Spleen (tissue), 11 donors: ENCODE results near the gene BRAT1. TPM values are rescaled to one million over a fixed set of nuclear protein-coding genes. Genes with fewer than 3 reads are reported as not detected.
A peak's percentile ranks its signal among the peaks of the same experiment; 100 is the strongest.

ENCODE experiments used
- DNase-seq: peaks from one replicate; pipeline ENCODE4 v3.0.0-alpha.2; 2020
- H3K27ac ChIP-seq, 8 donors: fragments of 200-600 bp; sonication (generic) in 7 of 8; 1 replicate in 4 of 8; 2 replicates in 4 of 8; pipeline versions ENCODE4 v1.5.0 to v1.8.0; 2016 to 2021; ENCODE audit warnings: inconsistent platforms in 4 of 8, mild to moderate bottlenecking in 4 of 8, moderate library complexity in 1 of 8
- H3K27me3 ChIP-seq, 7 donors: fragments of 200-600 bp; sonication (generic) in 6 of 7; replicated peaks in 1 of 7; 1 replicate in 4 of 7; 2 replicates in 3 of 7; pipeline versions ENCODE4 v1.5.0 to v1.8.0; 2016 to 2021; ENCODE audit warnings: inconsistent platforms in 3 of 7, mild to moderate bottlenecking in 1 of 7
- H3K36me3 ChIP-seq, 6 donors: fragments of 200-600 bp; sonication (generic) in 5 of 6; 1 replicate in 4 of 6; 2 replicates in 2 of 6; pipeline versions ENCODE4 v1.5.0 to v1.8.0; 2016 to 2021; ENCODE audit warnings: inconsistent platforms in 2 of 6
- H3K4me1 ChIP-seq, 6 donors: fragments of 200-600 bp; sonication (generic) in 5 of 6; 1 replicate in 3 of 6; 2 replicates in 3 of 6; pipeline versions ENCODE4 v1.5.0 to v1.8.0; 2016 to 2021; ENCODE audit warnings: inconsistent platforms in 3 of 6
- H3K4me3 ChIP-seq, 8 donors: fragments of 200-600 bp; sonication (generic) in 7 of 8; 1 replicate in 4 of 8; 2 replicates in 4 of 8; pipeline versions ENCODE4 v1.5.0 to v1.8.0; 2016 to 2021; ENCODE audit warnings: inconsistent platforms in 4 of 8, mild to moderate bottlenecking in 4 of 8, moderate library complexity in 2 of 8
- H3K9me3 ChIP-seq, 8 donors: fragments of 200-600 bp; sonication (generic) in 7 of 8; 1 replicate in 4 of 8; 2 replicates in 4 of 8; pipeline versions ENCODE4 v1.5.0 to v1.8.0; 2016 to 2021; ENCODE audit warnings: inconsistent platforms in 4 of 8
- CTCF ChIP-seq, 11 experiments: fragments of 200-600 bp in 7 of 11; fragments of 450-650 bp in 4 of 11; sonication (generic) in 4 of 11; IDR thresholded peaks in 8 of 11; conservative IDR thresholded peaks in 3 of 11; 1 replicate in 7 of 11; 2 replicates in 4 of 11; pipeline versions ENCODE4 v1.4.0 to v1.8.0; 2016 to 2021; ENCODE audit warnings: antibody characterized with exemption in 11 of 11, inconsistent platforms in 4 of 11, mild to moderate bottlenecking in 1 of 11
- POLR2A ChIP-seq, 3 donors: fragments of 450-650 bp; IDR thresholded peaks; one replicate each; pipeline ENCODE4 v1.5.1; 2017; ENCODE audit warnings: antibody characterized with exemption in 3 of 3, mild to moderate bottlenecking in 1 of 3
- POLR2AphosphoS5 ChIP-seq, 3 donors: sonication (generic); formaldehyde crosslinking; IDR thresholded peaks; one replicate each; pipeline ENCODE4 v1.5.1; 2017; ENCODE audit warnings: antibody characterized with exemption in 3 of 3
- WGBS, 5 donors: extraction: QIAGEN DNeasy Blood & Tissue Kit in 3 of 5; methylation state at CpG; one replicate each; pipeline versions ENCODE4 v1.1.5 to v1.1.7; 2013 to 2018; 5-methylcytosine and 5-hydroxymethylcytosine counted together
- intact Hi-C: fragments of 100-400 bp; cut with DNase I; formaldehyde crosslinking; loops from one replicate; pipeline ENCODE4 v1.15.0; 2023; ENCODE audit warnings: low total_unique reads
- polyA plus RNA-seq, 3 donors: library from polyadenylated mRNA; stranded (reverse); fragments of 200-250 nt; gene quantifications; one replicate each; pipeline ENCODE4 v1.2.1, GENCODE V29; 2013
- total RNA-seq, 7 donors: library from RNA; depleted of rRNA in 3 of 7; stranded (reverse); fragments of >200 nt in 3 of 7; fragmentation: NEBNext Ultra II Directional in 4 of 7; extraction: Animal tissue kit (Norgen Biotek cat#: 25700) in 4 of 7; gene quantifications; one replicate each; pipeline versions ENCODE4 v1.1.0 to v1.2.1, GENCODE V29; 2016 to 2021
- donor health status: healthy with polysubstance abuse.
- donor health status: DM: no; HTN: no; CAD: no; lungs with moderate emphysema.
- donor health status: DM: no; HTN: no; CAD: no.
- donor health status: Bipolar disorder and iron deficiency.
- donor health status: healthy.
- donor health status: DM: no; HTN: no; CAD: no.
- donor health status: DM: yes; HTN: yes; CAD: no.

The BRAT1 gene
- total and polyA plus RNA-seq, 10 donors: 25.3 to 50.9 (median 33.4) TPM

- Histone ChIP-seq H3K27me3 (no peaks in the 10 kb centered on the region), H3K4me3 (no peak overlapping the region), H3K9me3 (no peaks in the 10 kb centered on the region), H3K36me3 (peaks cover 0 to 100% (median 80%) of the 10 kb centered on the region in 6 donors), H3K27ac (no peak overlapping the region), H3K4me1 (peaks cover 0 to 20% (median 10%) of the 10 kb centered on the region in 6 donors)
- no peak for TF ChIP-seq CTCF (IDR thresholded peaks at IDR 0.05 in 8 of 11, conservative IDR thresholded peaks at IDR 0.05 in 3 of 11)
- TF ChIP-seq POLR2AphosphoS5 (IDR thresholded peaks at IDR 0.05): peak in 1 of 3 donors; percentile 59
- intact Hi-C loops: no loop called here
- WGBS, 5 donors: 93 to 96% (median 94%) methylated on average over 21 to 23 of the region's 23 CpGs
- no peak for DNase-seq
These were observed 10.7 kb downstream of the BRAT1 start for GRCh38 chr7:2544541-2545188.

- Histone ChIP-seq H3K27me3 (no peaks in the 10 kb centered on the region), H3K4me3 (no peak overlapping the region), H3K9me3 (no peaks in the 10 kb centered on the region), H3K27ac (peak overlapping the region in 2 of 8 donors; percentile 16 to 43), H3K36me3 (peaks cover 0 to 100% (median 85%) of the 10 kb centered on the region in 6 donors), H3K4me1 (peaks cover 0 to 20% (median 10%) of the 10 kb centered on the region in 6 donors)
- intact Hi-C loops: no loop called here
- no peak for TF ChIP-seq CTCF (IDR thresholded peaks at IDR 0.05 in 8 of 11, conservative IDR thresholded peaks at IDR 0.05 in 3 of 11)
- TF ChIP-seq POLR2A (IDR thresholded peaks at IDR 0.05): no peak
- TF ChIP-seq POLR2AphosphoS5 (IDR thresholded peaks at IDR 0.05): peak in 2 of 3 donors; percentile 58 to 74
- 74 to 90% (median 85%) methylated on average over 33 to 53 of the region's 53 CpGs for WGBS, 5 donors
- peak; percentile 80 for DNase-seq
These were observed 12.1 kb downstream of the BRAT1 start for GRCh38 chr7:2542916-2543871.

GRCh38 chr7:2542011-2542915, 13.1 kb downstream of the BRAT1 start:
- H3K9me3 ChIP-seq: no peaks in the 10 kb centered on the region
- no peaks in the 10 kb centered on the region for H3K27me3 ChIP-seq
- intact Hi-C loops: no loop called here
- H3K36me3 ChIP-seq: peaks cover 0 to 100% (median 83%) of the 10 kb centered on the region in 6 donors
- H3K27ac ChIP-seq: no peak overlapping the region
- DNase-seq: no peak
- H3K4me3 ChIP-seq: no peak overlapping the region
- H3K4me1 ChIP-seq: peaks cover 0 to 20% (median 10%) of the 10 kb centered on the region in 6 donors
- TF ChIP-seq CTCF (IDR thresholded peaks at IDR 0.05 in 8 of 11, conservative IDR thresholded peaks at IDR 0.05 in 3 of 11) (no peak), POLR2AphosphoS5 (IDR thresholded peaks at IDR 0.05) (peak in 1 of 3 donors; percentile 15), POLR2A (IDR thresholded peaks at IDR 0.05) (no peak)
- 87 to 94% (median 92%) methylated on average over 13 to 25 of the region's 25 CpGs for WGBS, 5 donors
